GM19025 (cell line): Measurements from ENCODE around the gene CARD19.
A peak's percentile ranks its signal among the peaks of the same experiment; 100 is the strongest.

Experiments used
- ATAC-seq: cut with Tn5 transposase; IDR thresholded peaks from one replicate; pipeline ENCODE4 v1.9.1; 2021; ENCODE audit warnings: mild to moderate bottlenecking, low read depth, moderate library complexity; ENCODE audit not compliant: unreplicated experiment

Gene CARD19, protein sequence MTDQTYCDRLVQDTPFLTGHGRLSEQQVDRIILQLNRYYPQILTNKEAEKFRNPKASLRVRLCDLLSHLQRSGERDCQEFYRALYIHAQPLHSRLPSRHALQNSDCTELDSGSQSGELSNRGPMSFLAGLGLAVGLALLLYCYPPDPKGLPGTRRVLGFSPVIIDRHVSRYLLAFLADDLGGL

DNA sequence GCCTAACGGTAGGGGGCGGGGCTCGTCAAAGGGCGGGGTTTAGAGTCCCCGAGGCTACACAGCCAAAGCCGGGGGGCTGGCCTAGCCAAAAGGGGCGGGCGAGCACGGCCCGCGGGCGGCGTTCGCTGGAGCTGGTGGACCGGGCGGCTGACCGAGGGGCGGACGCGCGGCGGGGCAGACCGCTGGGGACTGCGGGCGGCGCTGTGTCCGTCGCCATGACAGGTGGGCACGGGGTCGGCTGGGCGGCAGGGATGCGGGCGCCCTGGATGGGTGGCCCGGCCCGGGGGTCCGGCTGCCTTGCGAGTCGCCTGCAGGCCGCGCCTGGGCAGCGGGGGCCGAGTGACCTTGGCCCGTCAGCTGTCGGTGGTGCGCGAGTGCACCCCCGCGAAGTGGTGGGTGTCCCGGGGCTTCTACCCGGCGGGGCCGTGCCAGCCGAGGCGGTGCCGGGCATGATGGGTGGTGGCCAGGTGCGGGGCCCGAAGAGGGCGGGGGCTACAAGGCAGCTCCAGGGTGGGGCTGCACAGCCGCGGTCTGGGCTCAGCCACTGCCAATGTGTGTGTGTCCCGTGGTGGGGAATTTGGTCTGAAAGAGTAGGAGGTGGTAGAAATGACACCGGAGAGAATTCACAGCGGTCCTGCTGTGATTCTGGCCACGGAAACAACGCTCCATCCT lies at the start of gene CARD19:
TSS of gene CARD19 (plus strand) at position 87 of the 672 bp plus-strand sequence. CDS start at position 216, 129 bp downstream.
- no peak for ATAC-seq

DNA sequence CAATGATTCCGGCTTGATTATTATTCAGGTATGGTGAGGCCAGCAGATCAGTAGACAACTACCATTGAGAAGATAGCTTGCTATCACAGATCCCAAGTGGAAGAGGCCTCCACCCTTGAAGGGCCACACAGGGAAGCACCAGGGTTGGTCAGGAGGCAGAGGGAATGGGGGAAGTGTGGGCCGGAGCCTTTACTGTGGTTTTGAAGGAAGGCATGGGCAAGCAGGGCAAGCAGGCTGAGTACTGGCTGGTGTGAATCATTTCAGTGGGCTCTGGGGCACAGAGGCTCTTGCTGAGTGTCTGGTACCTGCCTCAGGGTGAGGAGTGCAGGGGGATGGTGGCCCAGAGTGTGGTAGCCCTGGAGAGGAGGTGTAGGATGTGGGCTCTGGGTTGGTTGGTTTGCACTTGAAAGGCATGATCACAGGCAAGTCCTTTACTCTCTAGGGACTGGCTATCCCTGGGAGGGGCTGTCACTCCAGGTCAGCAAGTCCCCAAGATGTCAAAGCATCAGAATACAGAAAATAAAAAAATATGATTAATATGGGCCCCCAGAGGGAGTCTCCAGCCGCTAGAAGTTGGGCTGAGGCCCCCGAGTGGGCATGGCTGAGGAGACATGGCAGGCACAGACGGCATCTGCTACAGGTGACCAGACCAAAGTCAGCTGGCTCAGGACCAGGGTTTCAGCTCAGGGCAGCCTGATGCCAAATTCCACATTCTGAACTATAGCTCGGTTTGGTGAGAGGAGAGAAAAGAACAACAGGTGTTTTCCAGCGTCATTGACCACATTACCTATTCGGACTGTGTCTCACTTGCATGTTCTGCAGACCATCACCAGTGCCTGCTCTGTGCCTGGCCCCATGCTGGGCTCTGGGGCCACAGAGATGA lies 47.2 kb upstream of the CARD19 start:
- no peak for ATAC-seq

DNA sequence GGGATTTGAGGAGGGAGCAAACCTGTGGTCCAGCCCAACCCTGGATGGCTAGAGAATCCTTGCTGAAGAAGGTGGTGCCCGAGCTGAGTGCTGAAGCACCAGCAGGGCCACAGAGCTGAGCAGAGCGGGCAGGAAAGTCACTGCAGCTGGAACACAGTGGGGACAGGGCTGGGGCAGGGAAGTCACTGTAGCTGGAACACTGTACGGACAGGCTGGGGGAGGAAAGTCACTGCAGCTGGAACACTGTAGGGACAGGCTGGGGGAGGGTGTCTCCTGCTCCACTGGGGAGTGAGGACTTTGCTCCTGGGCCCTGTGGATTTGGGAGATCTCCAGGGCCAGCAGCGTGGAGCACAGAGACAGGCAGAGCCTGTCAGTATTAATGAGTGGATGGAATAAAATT lies 46.5 kb upstream of the CARD19 start:
- ATAC-seq = no peak

DNA sequence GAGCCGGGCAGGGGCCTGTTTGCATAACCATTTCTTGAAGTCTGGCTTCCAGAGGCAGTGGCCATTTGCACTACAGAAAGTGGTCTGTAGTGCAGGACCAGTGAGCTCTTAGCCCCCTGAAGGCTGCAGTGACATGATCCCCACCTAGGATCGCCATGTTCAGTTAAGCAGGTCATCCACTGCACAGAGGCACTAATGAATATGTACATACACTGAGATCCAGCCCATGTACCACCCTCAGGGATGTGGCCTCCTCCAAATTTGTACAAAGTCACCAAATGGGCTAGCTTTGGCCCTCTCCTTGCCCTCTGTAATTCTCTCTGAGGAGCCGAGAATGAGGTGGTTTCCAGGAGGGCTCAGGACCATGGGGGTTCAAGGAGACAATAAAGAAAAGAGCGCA lies 45.8 kb upstream of the CARD19 start:
- ATAC-seq = no peak

DNA sequence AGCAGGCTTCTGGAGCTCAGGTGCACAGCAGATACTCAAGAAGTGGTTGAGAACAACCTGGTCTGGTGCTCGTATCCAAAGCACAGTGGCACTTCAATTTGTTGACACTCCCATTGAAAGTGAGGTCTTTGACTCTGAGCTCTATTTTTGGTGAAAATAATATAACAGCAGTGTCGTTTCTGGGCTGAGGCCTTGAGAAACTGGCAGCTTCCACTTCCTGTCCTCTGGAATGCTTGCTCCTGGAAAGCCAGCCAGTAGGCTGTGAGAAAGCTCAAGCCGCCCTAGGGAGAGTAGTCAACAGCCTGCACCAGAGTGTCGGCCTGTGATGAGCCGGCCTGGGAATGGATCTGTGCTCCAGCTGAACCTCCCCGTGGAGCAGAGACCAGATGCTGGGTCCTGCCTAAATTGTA lies 44.3 kb upstream of the CARD19 start:
- no peak for ATAC-seq

GRCh38 chr9:93052791-93053540 lies 43.1 kb upstream of the CARD19 start:
- ATAC-seq = no peak

DNA sequence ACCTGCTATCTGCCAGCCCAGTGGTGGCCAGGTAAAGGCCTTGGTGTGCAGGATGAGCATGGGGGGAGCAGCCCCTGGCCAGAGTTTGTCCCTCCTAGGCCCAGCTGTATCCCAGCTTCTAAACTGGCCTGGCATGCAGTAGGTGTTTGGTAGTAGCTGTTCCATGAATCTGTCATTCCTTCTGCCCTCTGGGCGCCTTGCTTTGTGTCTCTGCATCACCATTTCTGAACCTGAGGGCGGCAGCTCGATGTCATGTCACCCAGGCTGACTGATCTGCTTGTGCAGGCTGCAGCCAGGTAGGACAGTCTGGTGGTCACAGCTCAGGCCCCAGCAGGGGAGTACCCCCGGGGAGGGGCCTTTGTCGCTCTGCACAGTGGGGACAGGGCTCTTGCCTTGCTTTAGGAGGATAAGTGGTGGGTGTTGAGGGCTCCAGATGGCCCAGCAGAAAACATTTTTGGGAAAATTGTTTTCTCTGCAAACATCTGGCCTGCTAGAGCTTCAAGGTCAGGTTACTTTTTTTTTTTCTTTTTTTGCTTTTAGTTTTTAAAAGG lies 42.2 kb upstream of the CARD19 start:
- no peak for ATAC-seq

DNA sequence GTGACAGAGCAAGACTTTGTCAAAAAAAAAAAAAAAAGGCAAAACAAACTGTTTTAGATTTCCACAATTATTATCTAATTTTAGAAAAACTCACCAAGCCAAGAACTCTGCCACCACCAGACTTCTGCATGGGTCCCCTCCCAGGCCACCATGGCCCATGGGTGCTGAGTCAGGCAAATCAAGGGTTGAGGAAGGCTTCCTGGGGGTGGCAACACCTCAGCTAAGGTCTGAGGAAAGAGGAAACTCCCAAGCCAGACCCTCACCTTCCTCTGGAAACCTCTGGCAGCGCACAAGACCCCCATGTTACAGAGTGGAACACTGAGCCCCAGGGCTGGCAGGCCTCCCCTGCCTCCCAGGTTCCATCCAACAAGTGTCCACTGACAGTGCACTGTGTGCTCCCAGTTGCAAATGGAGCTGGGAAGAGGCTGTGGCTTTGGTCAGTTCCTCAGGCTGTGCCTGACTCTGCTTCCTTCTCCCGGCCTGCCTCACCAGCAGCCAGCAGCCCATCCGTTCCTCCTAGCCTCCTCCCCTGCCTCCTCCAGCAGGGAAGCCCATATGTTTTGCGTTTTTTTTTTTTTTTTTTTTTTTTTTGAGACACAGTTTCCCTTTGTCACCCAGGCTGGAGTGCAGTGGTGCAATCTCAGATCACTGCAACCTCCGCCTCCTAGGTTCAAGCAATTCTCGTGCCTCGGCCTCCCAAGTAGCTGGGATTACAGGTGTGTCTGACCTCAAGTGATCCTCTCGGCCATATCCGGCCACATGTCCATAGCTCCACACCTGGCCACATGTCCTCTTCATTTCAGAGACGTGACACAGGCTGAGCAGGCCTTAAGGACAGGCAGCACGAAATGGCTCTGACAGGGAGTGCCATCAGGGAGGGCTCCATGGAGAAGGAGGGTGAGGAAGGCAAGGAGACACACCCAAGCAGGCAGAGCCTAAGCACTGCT lies 41.0 kb upstream of the CARD19 start:
- ATAC-seq = no peak

GRCh38 chr9:93057042-93057702 lies 38.8 kb upstream of the CARD19 start:
- no peak for ATAC-seq

- no peak for ATAC-seq
These were observed 38.2 kb upstream of the CARD19 start for GRCh38 chr9:93057703-93058354.

DNA sequence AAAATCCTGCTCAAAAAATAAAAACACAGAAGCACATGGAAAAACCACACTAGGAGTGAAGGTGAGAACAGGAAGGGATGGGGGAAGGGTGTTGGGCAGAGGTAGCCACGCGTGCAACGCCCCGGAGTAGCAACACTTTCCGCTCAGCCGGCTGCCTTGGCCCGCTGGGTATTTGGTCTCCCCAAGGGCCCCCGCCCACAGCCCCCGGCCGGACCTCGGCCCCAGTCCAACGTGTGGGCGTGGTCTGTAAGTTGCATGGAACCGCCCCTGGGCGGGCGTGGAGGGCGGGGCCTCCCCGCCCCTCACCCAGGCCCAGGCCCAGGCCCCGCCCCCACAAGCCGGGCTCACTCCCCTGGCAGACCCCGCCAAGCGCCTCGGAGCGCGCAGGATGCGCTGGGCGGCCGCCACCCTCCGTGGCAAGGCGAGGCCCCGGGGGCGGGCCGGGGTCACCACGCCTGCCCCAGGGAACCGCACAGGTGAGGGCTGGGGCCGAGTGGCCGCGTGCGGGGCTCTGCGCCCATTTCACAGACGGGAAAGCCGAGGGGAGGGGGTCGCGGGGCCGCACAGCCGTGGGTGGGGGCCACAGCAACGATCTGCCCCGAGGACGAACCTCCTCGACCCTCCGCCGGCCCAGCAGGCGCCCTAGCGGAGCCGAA lies 37.5 kb upstream of the CARD19 start, which contains the start of gene SUSD3:
TSS of gene SUSD3 (plus strand) at position 347 of the 656 bp plus-strand sequence. CDS start at position 389, 42 bp downstream.
- ATAC-seq = peak; percentile 65

GRCh38 chr9:93059011-93059714 lies 36.9 kb upstream of the CARD19 start:
- ATAC-seq = peak; percentile 14

DNA sequence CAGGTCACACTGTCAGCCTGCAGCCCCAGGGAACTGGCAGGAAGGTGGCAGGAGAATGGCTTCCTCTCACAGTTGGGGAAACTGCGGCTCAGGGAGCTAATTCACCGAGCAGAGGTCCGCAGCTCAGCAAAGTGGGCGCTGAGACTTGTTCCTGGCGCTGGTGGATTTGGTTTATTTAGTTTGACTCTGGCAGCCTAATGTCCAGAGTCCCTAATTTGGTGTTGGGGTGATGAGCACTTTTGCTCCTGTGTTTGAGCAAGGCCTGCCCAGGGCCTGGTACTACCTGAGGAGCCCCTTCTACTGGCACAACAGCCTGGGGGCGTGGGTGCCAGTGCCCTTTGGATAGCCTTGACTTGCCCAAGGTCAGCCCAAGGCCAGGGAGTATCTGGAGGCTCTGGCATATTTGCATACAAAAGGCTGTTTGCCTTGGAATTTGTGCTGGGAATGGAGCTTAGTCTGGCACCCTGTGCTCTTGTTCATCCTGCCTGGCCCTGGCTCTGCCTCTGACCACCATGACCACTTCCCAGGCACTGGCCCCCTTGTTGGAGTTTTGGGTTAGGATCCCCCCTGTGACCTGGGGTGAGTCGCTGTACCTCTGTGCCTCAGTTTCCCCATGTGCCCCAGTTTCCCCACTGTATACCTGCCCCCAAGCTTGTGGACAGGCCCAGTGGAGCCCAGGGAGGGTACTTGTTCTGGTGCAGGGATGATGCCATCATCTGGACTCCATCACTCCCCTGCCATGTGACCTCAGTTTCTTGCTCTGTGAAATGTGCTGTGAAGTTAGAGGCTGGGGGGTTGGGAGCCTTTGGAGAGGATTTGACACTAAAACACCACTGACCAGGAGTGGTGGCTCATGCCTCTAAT lies 36.1 kb upstream of the CARD19 start:
- ATAC-seq = no peak

DNA sequence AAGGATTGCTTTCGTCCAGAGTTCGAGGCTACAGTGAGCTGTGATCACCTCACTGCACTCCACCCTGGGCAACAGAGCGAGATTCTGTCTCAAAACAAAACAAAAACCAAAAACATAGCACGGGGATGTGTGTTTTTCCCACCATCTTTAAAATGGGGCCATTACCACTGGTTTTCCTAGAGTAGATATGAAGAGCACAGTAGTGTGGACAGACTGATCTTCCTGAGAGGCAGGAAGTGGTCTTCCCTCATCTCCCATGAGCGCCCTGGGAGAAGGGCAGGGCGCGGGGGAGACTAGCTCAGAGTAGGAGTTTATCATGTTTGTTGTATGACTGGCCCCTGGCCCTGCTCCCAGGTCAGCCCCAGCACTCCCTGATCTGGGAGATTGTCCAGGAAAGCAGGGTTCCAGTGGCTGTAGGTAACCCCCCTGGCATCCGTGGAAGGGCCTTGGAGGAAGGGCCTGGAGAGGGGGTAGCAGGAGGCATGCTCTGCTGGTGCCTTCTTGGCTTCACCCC lies 35.2 kb upstream of the CARD19 start:
- no peak for ATAC-seq

- no peak for ATAC-seq
These were observed 34.7 kb upstream of the CARD19 start for GRCh38 chr9:93061260-93061751.
